PC-9 (cell line): ENCODE data around the gene TNS4.

Experiments used
- EZH2 ChIP-seq: fragments of 200-600 bp; sonication (generic); IDR thresholded peaks from 2 replicates; pipeline ENCODE4 v1.8.0; 2017; ENCODE audit warnings: antibody characterized with exemption, low read depth
- TF ChIP-seq, protein P1 (sequence below): fragments of 200-600 bp; sonication (generic); conservative IDR thresholded peaks from 2 replicates; pipeline ENCODE4 v1.6.1; 2017; ENCODE audit warnings: mixed run types, antibody characterized with exemption, mild to moderate bottlenecking, moderate library complexity

DNA sequence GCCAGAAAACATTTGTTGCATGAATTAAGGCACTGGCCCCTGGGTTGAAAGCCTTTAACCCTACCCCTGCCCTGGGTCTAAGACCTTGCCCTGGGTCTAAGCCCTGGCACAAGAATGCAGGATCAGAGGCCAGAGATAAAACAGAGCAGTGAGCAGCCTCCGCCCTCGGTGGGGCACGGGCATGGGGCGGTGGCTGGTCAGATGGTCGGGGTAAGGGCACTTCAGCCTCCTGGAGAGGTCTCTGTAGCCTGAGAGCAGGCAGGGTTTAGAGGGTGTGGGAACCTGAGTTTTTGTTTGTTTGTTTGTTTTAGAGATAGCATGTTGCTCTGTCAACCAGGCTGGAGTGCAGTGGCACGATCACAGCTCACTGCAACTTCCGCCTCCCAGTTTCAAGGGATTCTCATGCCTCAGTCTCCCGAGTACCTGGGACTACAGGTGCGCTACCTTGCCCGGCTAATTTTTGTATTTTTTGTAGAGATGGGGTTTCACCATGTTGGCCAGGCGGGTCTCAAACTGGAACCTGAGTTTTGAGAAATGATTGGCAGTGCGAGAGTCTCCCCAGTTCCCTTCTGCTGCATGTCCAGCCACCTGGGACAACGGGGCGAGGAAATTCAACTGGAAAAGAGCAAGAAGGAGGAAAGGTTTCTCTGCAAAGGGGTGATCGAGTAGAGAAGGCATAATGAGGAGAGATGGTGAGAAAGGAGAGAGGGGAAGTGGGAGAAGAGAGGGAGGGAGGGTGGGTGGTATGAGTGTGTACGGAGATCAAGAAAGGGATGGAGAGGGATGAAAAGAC lies 27.7 kb downstream of the TNS4 start:
- TF ChIP-seq, protein P1, sequence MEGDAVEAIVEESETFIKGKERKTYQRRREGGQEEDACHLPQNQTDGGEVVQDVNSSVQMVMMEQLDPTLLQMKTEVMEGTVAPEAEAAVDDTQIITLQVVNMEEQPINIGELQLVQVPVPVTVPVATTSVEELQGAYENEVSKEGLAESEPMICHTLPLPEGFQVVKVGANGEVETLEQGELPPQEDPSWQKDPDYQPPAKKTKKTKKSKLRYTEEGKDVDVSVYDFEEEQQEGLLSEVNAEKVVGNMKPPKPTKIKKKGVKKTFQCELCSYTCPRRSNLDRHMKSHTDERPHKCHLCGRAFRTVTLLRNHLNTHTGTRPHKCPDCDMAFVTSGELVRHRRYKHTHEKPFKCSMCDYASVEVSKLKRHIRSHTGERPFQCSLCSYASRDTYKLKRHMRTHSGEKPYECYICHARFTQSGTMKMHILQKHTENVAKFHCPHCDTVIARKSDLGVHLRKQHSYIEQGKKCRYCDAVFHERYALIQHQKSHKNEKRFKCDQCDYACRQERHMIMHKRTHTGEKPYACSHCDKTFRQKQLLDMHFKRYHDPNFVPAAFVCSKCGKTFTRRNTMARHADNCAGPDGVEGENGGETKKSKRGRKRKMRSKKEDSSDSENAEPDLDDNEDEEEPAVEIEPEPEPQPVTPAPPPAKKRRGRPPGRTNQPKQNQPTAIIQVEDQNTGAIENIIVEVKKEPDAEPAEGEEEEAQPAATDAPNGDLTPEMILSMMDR: no peak
- no peak for TF ChIP-seq EZH2
